ENCODE data around the gene SH2D3A. TPM values are rescaled to one million over a fixed set of nuclear protein-coding genes. Genes with fewer than 3 reads are reported as not detected.

SH2D3A gene
- total RNA-seq, 2 donors from 2014 or later: 10.7 to 16.4 TPM

DNA sequence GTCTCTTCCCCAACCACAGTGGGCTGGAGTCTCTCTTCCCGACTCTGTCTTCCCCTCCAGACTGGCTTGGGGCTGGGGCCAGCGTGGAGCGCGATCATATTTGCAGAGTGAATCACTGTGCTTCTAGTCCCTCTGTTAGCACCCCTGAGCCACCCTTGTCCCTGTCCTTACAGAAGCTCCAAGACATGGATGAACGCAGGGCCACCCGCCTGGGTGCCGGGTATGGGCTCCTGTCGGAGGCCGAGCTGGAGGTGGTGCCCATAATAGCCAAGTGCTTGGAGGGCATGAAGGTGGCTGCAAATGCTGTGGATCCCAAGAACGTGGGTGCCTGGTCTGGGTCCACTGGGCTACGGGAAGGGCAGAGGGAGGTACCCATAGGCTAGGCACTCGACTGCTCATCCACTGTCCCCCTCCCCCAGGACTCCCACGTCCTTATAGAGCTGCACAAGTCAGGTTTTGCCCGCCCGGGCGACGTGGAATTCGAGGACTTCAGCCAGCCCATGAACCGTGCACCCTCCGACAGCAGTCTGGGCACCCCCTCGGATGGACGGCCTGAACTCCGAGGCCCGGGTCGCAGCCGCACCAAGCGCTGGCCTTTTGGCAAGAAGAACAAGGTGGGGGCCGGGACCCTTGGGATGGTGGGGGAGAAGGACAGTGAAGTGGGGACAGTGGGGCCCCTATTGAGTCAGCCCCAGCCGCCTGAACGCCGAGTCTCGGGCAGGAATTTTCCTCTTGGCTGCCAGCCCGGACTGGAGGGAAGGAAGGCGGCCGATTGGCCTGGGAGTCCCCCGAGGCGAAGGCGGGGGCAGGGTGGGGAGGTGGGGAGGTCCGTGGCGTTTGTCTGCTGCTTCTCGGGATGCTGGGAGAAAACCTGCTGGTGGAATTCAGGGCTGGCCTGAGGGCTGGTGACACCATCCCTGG lies 22.6 kb downstream of the SH2D3A start:
- peaks cover 68% of the 10 kb centered on the region for H3K36me3 Mint-ChIP-seq (ENCODE audit: low read depth)
- H3K4me3 ChIP-seq (ENCODE audit: low read length): peak overlapping the region; percentile 39

DNA sequence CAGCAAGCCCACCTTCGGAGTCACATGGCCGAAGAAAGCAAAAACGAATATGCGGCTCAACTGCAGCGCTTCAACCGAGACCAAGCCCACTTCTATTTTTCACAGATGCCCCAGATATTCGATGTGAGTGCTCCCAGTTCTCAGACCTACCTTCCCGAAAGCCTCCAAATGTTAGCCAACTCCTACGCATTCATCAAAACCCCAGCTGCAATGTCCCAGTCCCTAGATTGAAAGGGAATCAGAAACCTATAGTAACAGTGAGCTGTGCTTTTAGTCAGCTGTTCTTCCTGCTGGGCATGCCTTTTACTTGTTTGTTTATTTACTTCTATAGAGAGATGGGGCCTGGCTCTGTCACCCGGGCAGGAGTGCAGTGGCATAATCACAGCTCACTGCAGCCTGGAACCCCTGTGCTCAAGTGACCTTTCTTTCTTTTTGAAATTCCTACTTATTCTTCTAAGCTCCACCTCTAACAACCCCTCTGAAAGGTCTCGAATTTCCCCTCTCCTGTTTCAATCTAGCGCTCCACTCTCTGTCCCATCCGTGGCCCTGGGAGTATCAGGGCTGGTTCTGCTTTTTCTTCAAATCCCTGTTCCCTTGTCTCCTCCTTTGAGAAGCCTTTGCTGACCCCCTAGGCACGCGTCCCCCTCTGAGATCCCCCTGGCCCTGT lies 23.4 kb downstream of the SH2D3A start:
- H3K27ac Mint-ChIP-seq: peak overlapping the region; percentile 77
- no peak overlapping the region for H3K4me3 Mint-ChIP-seq
- H3K9me3 ChIP-seq (ENCODE audit: control insufficient read depth, low read length): no peaks in the 10 kb centered on the region
- H3K4me3 ChIP-seq (ENCODE audit: low read length): peak overlapping the region; percentile 39
- TF ChIP-seq CTCF (conservative IDR thresholded peaks at IDR 0.05): no peak
- no peaks in the 10 kb centered on the region for H3K27me3 Mint-ChIP-seq (ENCODE audit: insufficient read depth)
- H3K4me1 ChIP-seq (ENCODE audit: control insufficient read depth, insufficient read depth, low read length): peaks cover 3% of the 10 kb centered on the region
- WGBS, 2 experiments (ENCODE audit: insufficient coverage in 1 of 2, insufficient read length in 1 of 2): 55 to 84% methylated on average over 12 to 15 of the region's 15 CpGs
- peak overlapping the region; percentile 61 for H3K27ac ChIP-seq (ENCODE audit: low read depth, low read length)
- H3K27me3 ChIP-seq (ENCODE audit: control insufficient read depth, insufficient read depth, low read length, poor library complexity, severe bottlenecking): no peaks in the 10 kb centered on the region
- DNase-seq: no peak
- peaks cover 74% of the 10 kb centered on the region for H3K36me3 ChIP-seq (ENCODE audit: control insufficient read depth, insufficient read depth, low read length)
- no peak overlapping the region for H3K9ac ChIP-seq (ENCODE audit: extremely low read depth, low read length, poor library complexity, severe bottlenecking)
- H3K36me3 Mint-ChIP-seq (ENCODE audit: low read depth): peaks cover 60% of the 10 kb centered on the region
- H3K9me3 Mint-ChIP-seq: no peaks in the 10 kb centered on the region
- peaks cover 28% of the 10 kb centered on the region for H3K4me1 Mint-ChIP-seq

More for the DNA sequence above, 22.6 kb downstream of the SH2D3A start:
- H3K4me1 Mint-ChIP-seq: peaks cover 27% of the 10 kb centered on the region
- DNase-seq: no peak
- peak overlapping the region; percentile 61 for H3K27ac ChIP-seq (ENCODE audit: low read depth, low read length)
- H3K9me3 ChIP-seq (ENCODE audit: control insufficient read depth, low read length): no peaks in the 10 kb centered on the region
- WGBS, 2 experiments (ENCODE audit: insufficient coverage in 1 of 2, insufficient read length in 1 of 2): 83 to 91% methylated on average over 21 to 41 of the region's 41 CpGs
- no peaks in the 10 kb centered on the region for H3K9me3 Mint-ChIP-seq
- no peak overlapping the region for H3K4me3 Mint-ChIP-seq
- H3K27ac Mint-ChIP-seq: peak overlapping the region; percentile 77
- H3K9ac ChIP-seq (ENCODE audit: extremely low read depth, low read length, poor library complexity, severe bottlenecking): no peak overlapping the region
- no peak for TF ChIP-seq CTCF (conservative IDR thresholded peaks at IDR 0.05)
- H3K27me3 ChIP-seq (ENCODE audit: control insufficient read depth, insufficient read depth, low read length, poor library complexity, severe bottlenecking): no peaks in the 10 kb centered on the region
- H3K27me3 Mint-ChIP-seq (ENCODE audit: insufficient read depth): no peaks in the 10 kb centered on the region
- H3K36me3 ChIP-seq (ENCODE audit: control insufficient read depth, insufficient read depth, low read length): peaks cover 82% of the 10 kb centered on the region
- peaks cover 3% of the 10 kb centered on the region for H3K4me1 ChIP-seq (ENCODE audit: control insufficient read depth, insufficient read depth, low read length)

GRCh38 chr19:6743066-6743465 lies 24.2 kb downstream of the SH2D3A start:
- peak overlapping the region; percentile 90 for H3K4me3 Mint-ChIP-seq
- Histone ChIP-seq H3K4me1 (ENCODE audit: control insufficient read depth, insufficient read depth, low read length) (peaks cover 3% of the 10 kb centered on the region), H3K27me3 (ENCODE audit: control insufficient read depth, insufficient read depth, low read length, poor library complexity, severe bottlenecking) (no peaks in the 10 kb centered on the region), H3K4me3 (ENCODE audit: low read length) (peak overlapping the region; percentile 39), H3K27ac (ENCODE audit: low read depth, low read length) (peak overlapping the region; percentile 30), H3K9me3 (ENCODE audit: control insufficient read depth, low read length) (no peaks in the 10 kb centered on the region), H3K9ac (ENCODE audit: extremely low read depth, low read length, poor library complexity, severe bottlenecking) (no peak overlapping the region), H3K36me3 (ENCODE audit: control insufficient read depth, insufficient read depth, low read length) (peaks cover 67% of the 10 kb centered on the region)
- no peaks in the 10 kb centered on the region for H3K27me3 Mint-ChIP-seq (ENCODE audit: insufficient read depth)
- peak overlapping the region; percentile 16 for H3K27ac Mint-ChIP-seq
- H3K9me3 Mint-ChIP-seq: no peaks in the 10 kb centered on the region
- 74 to 88% methylated on average over 3 to 7 of the region's 7 CpGs for WGBS, 2 experiments (ENCODE audit: insufficient coverage in 1 of 2, insufficient read length in 1 of 2)
- H3K4me1 Mint-ChIP-seq: peaks cover 35% of the 10 kb centered on the region
- no peak for TF ChIP-seq CTCF (conservative IDR thresholded peaks at IDR 0.05)
- DNase-seq: no peak
- H3K36me3 Mint-ChIP-seq (ENCODE audit: low read depth): peaks cover 52% of the 10 kb centered on the region
